Body of pancreas (tissue), 4 donors: Measurements from ENCODE around the gene TTLL5.

Source experiments
- CTCF ChIP-seq, 7 experiments: fragments of 450-650 bp in 4 of 7; fragments of 200-600 bp in 3 of 7; sonication (generic) in 3 of 7; IDR thresholded peaks; one replicate each; pipeline ENCODE4 v1.5.1; 2016 to 2019; ENCODE audit warnings: antibody characterized with exemption in 7 of 7
- POLR2A ChIP-seq, 3 donors: fragments of 450-650 bp; IDR thresholded peaks; one replicate each; pipeline ENCODE4 v1.6.1; 2016; ENCODE audit warnings: antibody characterized with exemption in 3 of 3, mild to moderate bottlenecking in 2 of 3

- TF ChIP-seq CTCF (IDR thresholded peaks at IDR 0.05), result no peak
- TF ChIP-seq POLR2A (IDR thresholded peaks at IDR 0.05), result no peak
These were observed 323.6 kb downstream of the TTLL5 start for GRCh38 chr14:75984674-75985073.
